Gastroesophageal sphincter (tissue), 3 donors: ENCODE results near the gene TKT.

Source experiments
- CTCF ChIP-seq, 4 experiments: fragments of 200-600 bp in 2 of 4; fragments of 450-650 bp in 2 of 4; sonication (generic) in 1 of 4; IDR thresholded peaks; one replicate each; pipeline ENCODE4 v1.5.1; 2017 to 2019; ENCODE audit warnings: antibody characterized with exemption in 4 of 4, mild to moderate bottlenecking in 2 of 4, moderate library complexity in 2 of 4
- EP300 ChIP-seq: sonication (generic); formaldehyde crosslinking; IDR thresholded peaks from one replicate; pipeline ENCODE4 v1.6.1; 2017; ENCODE audit warnings: antibody characterized with exemption, mild to moderate bottlenecking

GRCh38 chr3:53189276-53189675, 66.5 kb downstream of the TKT start:
- no peak for TF ChIP-seq CTCF (IDR thresholded peaks at IDR 0.05)
- TF ChIP-seq EP300 = no peak
